Stimulated activated CD8-positive, alpha-beta memory T cell treated with anti-CD3 and anti-CD28 coated beads, Interleukin-4, amount 100 ng/mL, for 24 hours (primary cell): ENCODE results near the gene DOK5.

ENCODE experiments used
- DNase-seq: peaks from one replicate; pipeline ENCODE4 v3.0.0-alpha.2; 2020; ENCODE audit warnings: low read depth

DOK5 gene

GRCh38 chr20:54698373-54698772 lies 223.0 kb downstream of the DOK5 start:
- no peak for DNase-seq
